Heart right ventricle (tissue), 16 donors: ENCODE data around the gene ARHGAP22. TPM values are rescaled to one million over a fixed set of nuclear protein-coding genes. Genes with fewer than 3 reads are reported as not detected.

Source experiments
- ATAC-seq, 8 donors: fragments of 200-7000 bp; cut with Tn5 transposase; one replicate each; pipeline ENCODE4 v1.9.1; 2020; ENCODE audit warnings: mild to moderate bottlenecking in 8 of 8, moderate library complexity in 8 of 8, moderate number of reproducible peaks in 1 of 8
- DNase-seq, 2 donors: peaks; one replicate each; pipeline ENCODE4 v3.0.0-alpha.2; 2020
- H3K27ac ChIP-seq, 10 donors: fragments of 200-600 bp; sonication (generic) in 2 of 10; one replicate each; pipeline versions ENCODE4 v1.5.0 to v1.8.0; 2020 to 2022; ENCODE audit warnings: mild to moderate bottlenecking in 3 of 10
- H3K27me3 ChIP-seq, 7 donors: fragments of 200-600 bp; one replicate each; pipeline ENCODE4 v1.8.0; 2021 to 2022; ENCODE audit warnings: mild to moderate bottlenecking in 2 of 7
- H3K36me3 ChIP-seq, 9 donors: fragments of 200-600 bp; sonication (generic) in 1 of 9; one replicate each; pipeline versions ENCODE4 v1.5.0 to v1.8.0; 2020 to 2022; ENCODE audit warnings: mild to moderate bottlenecking in 2 of 9
- H3K4me1 ChIP-seq, 9 donors: fragments of 200-600 bp; sonication (generic) in 1 of 9; one replicate each; pipeline versions ENCODE4 v1.5.0 to v1.8.0; 2020 to 2022; ENCODE audit warnings: mild to moderate bottlenecking in 4 of 9
- H3K4me3 ChIP-seq, 10 donors: fragments of 200-600 bp; sonication (generic) in 2 of 10; one replicate each; pipeline versions ENCODE4 v1.5.0 to v1.8.0; 2020 to 2022; ENCODE audit warnings: mild to moderate bottlenecking in 7 of 10, moderate library complexity in 2 of 10
- H3K9me3 ChIP-seq, 11 donors: fragments of 200-600 bp in 10 of 11; sonication (generic) in 2 of 11; one replicate each; pipeline versions ENCODE4 v1.5.0 to v1.8.0; 2013 to 2022; ENCODE audit warnings: mild to moderate bottlenecking in 2 of 11, control low read depth in 1 of 11, moderate library complexity in 1 of 11
- CTCF ChIP-seq, 9 donors: fragments of 200-600 bp; sonication (generic) in 2 of 9; IDR thresholded peaks; one replicate each; pipeline versions ENCODE4 v1.5.0 to v1.8.0; 2021 to 2022; ENCODE audit warnings: antibody characterized with exemption in 9 of 9, mild to moderate bottlenecking in 5 of 9, moderate library complexity in 1 of 9
- WGBS, 2 donors: extraction: QIAGEN DNeasy Blood & Tissue Kit; methylation state at CpG; one replicate each; pipeline ENCODE4 v1.1.7; 2013; ENCODE audit warnings: inconsistent platforms in 1 of 2; 5-methylcytosine and 5-hydroxymethylcytosine counted together
- intact Hi-C, 10 donors: fragments of 100-400 bp; cut with DNase I; formaldehyde crosslinking; loops; one replicate each; pipeline versions ENCODE4 v1.11.1 to v1.14.2; 2022
- polyA plus RNA-seq, 2 donors: library from polyadenylated mRNA; stranded (reverse); fragments of 200-250 nt; gene quantifications; one replicate each; pipeline ENCODE4 v1.2.3, GENCODE V29; 2013
- total RNA-seq, 10 donors: library from RNA; stranded (reverse); fragmentation: NEBNext Ultra II Directional in 3 of 10; extraction: Animal tissue kit (Norgen Biotek cat#: 25700) in 3 of 10; gene quantifications; one replicate each; pipeline versions ENCODE4 v1.2.1 to v1.2.4, GENCODE V29; 2021 to 2023
- donor health status: Arrhythmogenic right ventricular cardiomyopathy.
- donor health status: ischemic (EF 13 %, LVEDD 7.1; RV severe dilation, severe dysfunction).
- donor health status: healthy with polysubstance abuse.
- donor health status: DM: no; HTN: yes; CAD: no.
- donor health status: DM: no; HTN: no; CAD: no.
- donor health status: ischemic (EF 25% LVEDD 6.9; RV normal size, moderate dysfunction).
- donor health status: ischemic (EF 25% LVEDD 5.7; RV mildly dilated, moderate dysfunction).
- donor health status: healthy.
- donor health status: DM: yes; HTN: yes; CAD: no.
- donor health status: Ischemic cardiomyopathy.
- donor health status: ischemic (EF 35%, LVEDD 5.7; RV mildly dilated, moderate dysfunction).
- donor health status: nonischemic (EF 11% LVEDD 7.7; RV severe dilation, severe dysfunction).
- donor health status: DM: yes; HTN: yes; CAD: no.
- donor health status: PGD.
- donor health status: ischemic (EF 29% LVEDD 5.4; RV normal size, mild dysfunction).
- donor health status: nonischemic (EF 23%, LVEDD 6.1; RV moderate dilation, normal function).

Gene ARHGAP22
- total and polyA plus RNA-seq, 12 donors: 1.5 to 9.3 (median 2.8) TPM

GRCh38 chr10:48602401-48603135 lies 2.3 kb downstream of the ARHGAP22 start:
- H3K36me3 ChIP-seq: no peaks in the 10 kb centered on the region
- no peak for ATAC-seq
- intact Hi-C loops: loop anchor here in 3 of 10 donors (5.0 to 10.0 kb wide), 2 partner anchors 45 to 48 kb away; no protein-coding TSS in a partner anchor
- peaks cover 0 to 52% (median 19%) of the 10 kb centered on the region in 9 donors for H3K4me1 ChIP-seq
- TF ChIP-seq CTCF (IDR thresholded peaks at IDR 0.05): no peak
- peak overlapping the region in 3 of 10 donors; percentile 7 to 57 (median 10) for H3K4me3 ChIP-seq
- H3K9me3 ChIP-seq: no peaks in the 10 kb centered on the region
- no peak overlapping the region for H3K27ac ChIP-seq
- no peak for DNase-seq
- peaks cover 0 to 16% (median 9%) of the 10 kb centered on the region in 7 donors for H3K27me3 ChIP-seq
- WGBS, 2 donors: 92 to 95% methylated on average over 8 of the region's 8 CpGs

GRCh38 chr10:48601789-48602188 lies 3.1 kb downstream of the ARHGAP22 start:
- Histone ChIP-seq H3K27ac (no peak overlapping the region), H3K4me1 (peaks cover 0 to 44% (median 14%) of the 10 kb centered on the region in 9 donors), H3K36me3 (no peaks in the 10 kb centered on the region), H3K4me3 (no peak overlapping the region), H3K9me3 (no peaks in the 10 kb centered on the region), H3K27me3 (peaks cover 0 to 16% (median 9%) of the 10 kb centered on the region in 7 donors)
- ATAC-seq (no peak), DNase-seq (no peak)
- WGBS, 2 donors: 96 to 98% methylated on average over 1 of the region's 1 CpG
- intact Hi-C loops: loop anchor here in 3 of 10 donors (5.0 to 10.0 kb wide), 2 partner anchors 44 to 47 kb away; no protein-coding TSS in a partner anchor
- TF ChIP-seq CTCF (IDR thresholded peaks at IDR 0.05): no peak

- H3K4me1 ChIP-seq: peaks cover 0 to 35% (median 14%) of the 10 kb centered on the region in 9 donors
- WGBS, 2 donors: 91 to 94% methylated on average over 3 of the region's 3 CpGs
- intact Hi-C loops: loop anchor here in 3 of 10 donors (5.0 to 10.0 kb wide), 2 partner anchors 44 to 46 kb away; no protein-coding TSS in a partner anchor
These were observed 4.0 kb downstream of the ARHGAP22 start for GRCh38 chr10:48600645-48601505.

More at GRCh38 chr10:48600645-48601505, 4.0 kb downstream of the ARHGAP22 start:
- H3K27me3 ChIP-seq: peaks cover 0 to 16% (median 9%) of the 10 kb centered on the region in 7 donors
- no peaks in the 10 kb centered on the region for H3K36me3 ChIP-seq
- no peak for TF ChIP-seq CTCF (IDR thresholded peaks at IDR 0.05)
- H3K4me3 ChIP-seq: no peak overlapping the region
- no peaks in the 10 kb centered on the region for H3K9me3 ChIP-seq
- H3K27ac ChIP-seq: no peak overlapping the region
- no peak for ATAC-seq
- DNase-seq: no peak
